Ovary (tissue), 3 donors: Measurements from ENCODE around the gene PDE8A.

ENCODE experiments used
- CTCF ChIP-seq, 3 donors: fragments of 450-650 bp in 2 of 3; fragments of 200-600 bp in 1 of 3; IDR thresholded peaks; one replicate each; pipeline versions ENCODE4 v1.5.1 to v1.8.0; 2016 to 2022; ENCODE audit warnings: antibody characterized with exemption in 3 of 3, mild to moderate bottlenecking in 1 of 3
- EP300 ChIP-seq: sonication (generic); formaldehyde crosslinking; IDR thresholded peaks from one replicate; pipeline ENCODE4 v1.6.1; 2017; ENCODE audit warnings: antibody characterized with exemption
- POLR2A ChIP-seq: fragments of 450-650 bp; IDR thresholded peaks from one replicate; pipeline ENCODE4 v1.6.1; 2017; ENCODE audit warnings: antibody characterized with exemption, mild to moderate bottlenecking, moderate library complexity
- donor health status: DM: no; HTN: no; CAD: no.

GRCh38 chr15:85167568-85167967 is 185.9 kb downstream of the PDE8A start:
- TF ChIP-seq CTCF (IDR thresholded peaks at IDR 0.05) (no peak), POLR2A (no peak), EP300 (no peak)
